ENCODE measurements around the gene SLC46A2. TPM values are rescaled to one million over a fixed set of nuclear protein-coding genes. Genes with fewer than 3 reads are reported as not detected.

The SLC46A2 gene
- total RNA-seq, 2 donors from 2014 or later: not detected

DNA sequence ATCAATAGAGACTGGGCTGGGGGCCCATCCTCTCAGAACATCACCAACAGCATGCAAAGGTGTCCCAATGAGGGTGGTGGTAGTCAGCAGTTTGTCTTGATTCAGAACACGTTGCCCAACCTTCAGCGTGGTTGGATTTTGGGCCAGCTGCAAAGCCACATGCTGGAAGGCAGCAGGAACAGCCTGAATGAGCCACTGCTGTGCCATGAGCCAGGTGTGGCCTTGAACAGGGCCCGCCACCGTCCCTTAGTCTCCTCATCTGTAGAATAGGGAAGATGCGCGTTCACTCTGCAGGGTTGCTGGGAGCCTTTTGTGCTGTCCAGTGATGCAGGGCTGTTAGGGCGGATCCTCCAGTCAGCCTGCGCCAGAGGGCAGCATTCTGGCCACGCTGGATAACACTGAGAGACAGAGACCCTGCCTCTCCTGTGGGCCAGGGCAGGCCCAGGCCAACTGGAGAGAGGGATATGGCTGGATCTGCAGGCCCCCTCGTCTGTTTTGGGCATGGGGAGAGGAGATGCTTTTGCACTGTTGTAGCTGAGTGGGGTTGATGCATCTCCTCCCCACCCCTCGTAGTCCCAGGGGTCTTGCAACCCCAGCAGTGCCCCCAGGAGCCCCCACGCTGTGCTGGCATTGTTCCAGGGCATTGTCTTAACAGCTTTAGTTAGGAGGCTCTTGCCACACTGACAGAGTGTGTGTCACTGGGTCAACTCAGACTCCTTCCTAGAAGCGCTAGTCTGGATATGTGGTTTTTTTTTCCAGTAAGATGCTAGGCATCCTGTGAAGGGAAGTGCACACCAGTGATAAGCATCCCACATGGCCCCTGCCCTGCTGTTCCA, 42.1 kb downstream of the SLC46A2 start:
- H3K36me3 Mint-ChIP-seq: no peaks in the 10 kb centered on the region
- ATAC-seq: peak in 1 of 2 donors; percentile 26
- H3K4me3 Mint-ChIP-seq: no peak overlapping the region
- DNase-seq (ENCODE audit: low spot score): no peak
- H3K27me3 Mint-ChIP-seq: no peaks in the 10 kb centered on the region
- no peaks in the 10 kb centered on the region for H3K9me3 Mint-ChIP-seq
- no peak overlapping the region for H3K27ac Mint-ChIP-seq
- H3K4me1 Mint-ChIP-seq (ENCODE audit: low read depth in 2 of 2): peaks cover 3 to 15% of the 10 kb centered on the region in 2 donors

DNA sequence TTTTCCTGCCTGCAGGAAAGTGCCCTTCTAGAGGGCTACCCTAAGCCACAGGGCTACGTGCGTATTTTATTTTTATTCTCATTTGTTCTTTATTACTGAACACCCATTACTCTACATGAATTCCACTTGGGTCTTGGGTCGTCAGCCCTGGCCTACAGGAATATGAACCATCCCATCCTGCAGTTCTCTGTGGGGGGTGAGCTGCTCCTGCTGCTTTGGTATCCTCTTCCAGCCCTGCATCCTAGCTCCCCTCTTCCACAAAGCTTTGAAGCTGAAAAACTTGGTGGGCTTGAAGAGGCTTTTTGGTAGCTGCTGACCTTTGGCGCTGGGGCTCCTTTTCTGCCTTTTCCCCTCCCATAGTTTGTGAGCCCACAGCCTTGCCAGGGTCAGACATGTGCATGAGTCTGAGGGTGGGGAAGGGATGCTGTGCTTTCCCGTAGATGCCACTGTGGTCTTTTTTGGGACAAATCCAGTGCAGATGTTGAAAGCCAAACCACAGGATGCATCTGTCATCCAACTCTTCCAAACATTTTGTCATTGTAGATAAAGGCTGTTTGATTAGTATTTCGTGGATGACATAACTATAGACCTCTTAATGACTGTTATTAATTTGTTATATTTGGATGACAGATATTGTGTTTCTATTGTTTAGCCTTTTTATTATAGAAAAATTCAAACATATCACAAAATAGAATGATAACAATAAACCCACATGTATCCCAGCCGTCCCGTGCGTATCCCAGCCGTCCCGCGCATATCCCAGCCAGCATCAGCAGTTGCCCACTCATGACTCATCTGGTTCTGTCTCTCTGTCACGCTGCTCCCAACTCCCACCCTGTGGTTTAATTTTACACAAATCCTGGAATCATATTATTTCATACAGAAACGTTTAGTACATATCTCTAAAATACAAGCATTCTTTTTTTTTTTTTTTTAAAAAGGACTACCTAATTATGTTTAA, 43.9 kb downstream of the SLC46A2 start:
- ATAC-seq (no peak), DNase-seq (ENCODE audit: low spot score) (no peak)
- H3K4me1 Mint-ChIP-seq (ENCODE audit: low read depth in 2 of 2): peaks cover 3 to 15% of the 10 kb centered on the region in 2 donors
- H3K27ac Mint-ChIP-seq: no peak overlapping the region
- no peaks in the 10 kb centered on the region for H3K36me3 Mint-ChIP-seq
- H3K9me3 Mint-ChIP-seq: no peaks in the 10 kb centered on the region
- H3K27me3 Mint-ChIP-seq: no peaks in the 10 kb centered on the region
- H3K4me3 Mint-ChIP-seq: no peak overlapping the region

DNA sequence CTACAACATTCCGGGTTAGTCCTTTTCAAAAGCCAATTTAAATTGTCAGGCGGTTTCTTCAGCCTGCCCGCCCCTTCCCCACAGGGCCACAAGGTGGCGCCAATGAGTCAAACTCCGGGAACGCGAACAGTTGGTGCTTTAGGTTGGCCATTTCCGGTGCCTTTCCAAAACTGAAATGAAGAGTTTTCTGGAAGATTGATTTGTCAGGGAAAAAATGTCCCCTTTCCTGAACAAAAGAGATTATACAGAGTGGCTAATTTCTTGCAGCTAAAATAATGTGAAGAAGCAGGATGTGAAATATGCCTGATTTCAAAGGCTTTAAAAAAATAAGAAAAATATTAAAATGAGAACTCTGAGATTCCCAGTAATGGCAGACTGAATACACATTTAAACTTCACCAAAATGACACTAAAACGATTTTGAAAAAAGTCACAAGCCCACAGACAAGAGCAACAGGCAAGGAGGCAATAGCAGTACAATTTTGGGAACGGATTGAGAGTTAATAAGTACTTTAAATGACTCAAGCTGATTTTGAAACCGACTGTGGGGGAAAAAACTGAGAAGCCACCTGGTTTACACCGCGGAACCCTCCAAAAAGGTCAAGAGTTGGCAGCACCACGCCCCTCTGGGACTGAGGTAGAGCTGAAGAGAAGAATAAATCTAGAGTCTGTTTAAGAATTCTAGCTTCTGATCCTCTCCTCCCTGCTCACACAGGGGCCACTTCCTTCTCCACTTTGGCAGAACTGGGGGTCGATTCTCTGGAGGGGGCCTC, 45.7 kb downstream of the SLC46A2 start:
- ATAC-seq: peak; percentile 67 to 70

DNA sequence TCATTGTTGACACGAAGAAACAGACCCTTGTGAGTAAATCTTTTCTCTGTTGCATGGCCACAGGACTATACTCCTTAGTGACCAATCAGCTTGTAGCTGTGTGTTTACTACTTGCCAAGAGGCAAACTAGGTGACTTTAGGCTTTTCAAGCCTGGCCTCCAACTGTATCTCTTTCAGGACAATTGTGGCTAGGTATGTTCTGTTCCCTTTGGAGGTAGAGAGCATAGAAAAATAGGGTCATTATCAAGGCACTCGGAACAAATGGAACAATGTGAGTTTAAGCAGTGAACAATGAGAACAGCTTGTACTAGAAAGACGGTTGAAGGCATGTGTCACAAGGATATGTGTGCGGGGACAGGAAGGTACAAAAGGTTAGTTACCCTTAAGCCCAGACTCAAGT, 48.1 kb downstream of the SLC46A2 start:
- no peak for ATAC-seq
- Mint-ChIP-seq H3K9me3 (no peaks in the 10 kb centered on the region), H3K4me3 (no peak overlapping the region), H3K27me3 (no peaks in the 10 kb centered on the region), H3K4me1 (ENCODE audit: low read depth in 2 of 2) (peaks cover 3 to 15% of the 10 kb centered on the region in 2 donors), H3K36me3 (peaks cover 8% of the 10 kb centered on the region), H3K27ac (no peak overlapping the region)
- DNase-seq (ENCODE audit: low spot score): no peak

More for the DNA sequence above, 45.7 kb downstream of the SLC46A2 start:
- peaks cover 3 to 15% of the 10 kb centered on the region in 2 donors for H3K4me1 Mint-ChIP-seq (ENCODE audit: low read depth in 2 of 2)
- no peaks in the 10 kb centered on the region for H3K27me3 Mint-ChIP-seq
- DNase-seq (ENCODE audit: low spot score): peak; percentile 84
- H3K9me3 Mint-ChIP-seq: no peaks in the 10 kb centered on the region
- H3K36me3 Mint-ChIP-seq: no peaks in the 10 kb centered on the region
- no peak overlapping the region for H3K4me3 Mint-ChIP-seq
- no peak overlapping the region for H3K27ac Mint-ChIP-seq

DNA sequence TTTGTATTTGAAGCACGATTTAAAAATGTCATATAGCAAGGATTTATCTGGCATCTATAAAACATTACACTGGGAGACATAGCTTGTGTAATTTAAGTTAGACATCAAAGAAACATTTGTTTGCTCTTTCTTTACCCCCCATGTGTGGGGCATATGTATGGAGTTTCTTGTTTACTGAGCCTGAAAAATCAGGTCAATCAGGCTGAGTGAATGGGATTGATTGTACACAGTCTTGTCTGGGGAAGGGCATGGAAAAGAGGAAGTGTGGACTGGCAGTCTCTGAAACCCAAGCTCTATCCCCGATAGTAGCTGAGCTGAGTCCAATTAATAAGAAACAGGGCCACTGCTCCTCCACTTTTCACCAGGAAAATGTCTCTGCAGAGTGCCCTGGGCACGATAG, 49.4 kb downstream of the SLC46A2 start:
- ATAC-seq (no peak), DNase-seq (ENCODE audit: low spot score) (no peak)
- H3K4me3 Mint-ChIP-seq: no peak overlapping the region
- H3K27me3 Mint-ChIP-seq: no peaks in the 10 kb centered on the region
- peaks cover 3 to 15% of the 10 kb centered on the region in 2 donors for H3K4me1 Mint-ChIP-seq (ENCODE audit: low read depth in 2 of 2)
- no peak overlapping the region for H3K27ac Mint-ChIP-seq
- H3K9me3 Mint-ChIP-seq: no peaks in the 10 kb centered on the region
- H3K36me3 Mint-ChIP-seq: peaks cover 8% of the 10 kb centered on the region

DNA sequence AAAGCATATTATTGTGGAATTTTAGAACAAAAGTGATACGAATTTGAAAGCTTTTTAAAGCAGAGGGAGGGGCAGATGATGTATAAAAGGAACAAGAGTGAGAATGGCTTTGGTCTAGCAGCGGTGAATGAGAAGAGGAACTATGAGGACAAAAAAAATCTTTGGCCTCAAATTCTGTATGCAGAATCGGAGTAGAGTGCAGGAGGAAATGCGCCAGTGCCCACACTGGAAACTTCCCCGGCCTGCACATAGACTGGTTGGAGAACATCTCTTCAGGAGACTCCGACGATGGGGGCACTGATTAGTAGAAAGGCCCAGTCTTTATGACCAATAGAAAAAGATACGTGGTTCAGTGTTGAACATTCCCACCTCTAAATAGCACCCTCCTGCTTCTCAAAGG, 51.3 kb downstream of the SLC46A2 start:
- H3K4me3 Mint-ChIP-seq: no peak overlapping the region
- peaks cover 1 to 6% of the 10 kb centered on the region in 2 donors for H3K4me1 Mint-ChIP-seq (ENCODE audit: low read depth in 2 of 2)
- DNase-seq (ENCODE audit: low spot score): no peak
- peaks cover 8% of the 10 kb centered on the region for H3K36me3 Mint-ChIP-seq
- H3K27ac Mint-ChIP-seq: no peak overlapping the region
- H3K9me3 Mint-ChIP-seq: no peaks in the 10 kb centered on the region
- no peaks in the 10 kb centered on the region for H3K27me3 Mint-ChIP-seq
- no peak for ATAC-seq

DNA sequence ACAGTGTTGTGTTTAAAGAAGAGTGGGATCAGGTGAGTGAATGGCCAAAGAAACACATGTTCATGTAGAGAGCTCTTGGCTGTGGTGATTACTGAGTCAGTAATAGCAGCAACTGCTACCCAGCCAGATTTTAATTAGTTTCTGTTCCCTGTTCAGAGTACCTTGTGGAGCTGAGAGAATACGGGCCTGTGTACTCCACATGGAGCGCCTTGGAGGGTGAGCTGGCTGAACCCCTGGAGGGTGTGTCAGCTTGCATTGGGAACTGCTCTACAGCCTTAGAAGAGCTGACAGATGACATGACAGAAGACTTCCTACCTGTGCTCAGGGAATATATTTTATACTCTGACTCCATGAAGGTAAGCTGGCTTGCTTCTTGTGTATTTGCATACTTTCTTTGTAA, 52.3 kb downstream of the SLC46A2 start:
- no peaks in the 10 kb centered on the region for H3K4me1 Mint-ChIP-seq (ENCODE audit: low read depth in 2 of 2)
- DNase-seq (ENCODE audit: low spot score): no peak
- H3K9me3 Mint-ChIP-seq: no peaks in the 10 kb centered on the region
- no peak for ATAC-seq
- H3K36me3 Mint-ChIP-seq: peaks cover 8% of the 10 kb centered on the region
- no peaks in the 10 kb centered on the region for H3K27me3 Mint-ChIP-seq
- no peak overlapping the region for H3K27ac Mint-ChIP-seq
- H3K4me3 Mint-ChIP-seq: no peak overlapping the region

DNA sequence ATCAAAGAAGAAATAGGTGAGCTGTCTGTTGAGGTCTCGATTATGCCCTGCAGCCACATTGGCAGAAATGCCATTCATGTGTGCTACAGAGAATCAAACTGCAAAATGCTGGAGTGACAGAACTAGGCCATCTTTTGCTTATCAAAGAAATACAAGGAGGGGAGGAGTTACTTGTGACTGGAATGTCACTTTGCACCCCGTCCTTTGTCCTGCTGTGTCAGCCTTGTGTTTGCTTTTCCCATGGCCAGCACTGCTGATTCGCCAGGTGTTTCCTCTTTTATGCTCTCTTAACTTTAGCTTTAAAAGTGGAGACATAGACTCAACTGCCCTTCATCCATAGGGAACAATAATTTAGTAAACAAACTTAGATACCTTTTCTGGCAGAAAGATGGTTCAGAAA, 54.3 kb downstream of the SLC46A2 start:
- H3K9me3 Mint-ChIP-seq: no peaks in the 10 kb centered on the region
- H3K27me3 Mint-ChIP-seq: no peaks in the 10 kb centered on the region
- H3K36me3 Mint-ChIP-seq: peaks cover 8% of the 10 kb centered on the region
- DNase-seq (ENCODE audit: low spot score): no peak
- no peak for ATAC-seq
- H3K27ac Mint-ChIP-seq: no peak overlapping the region
- H3K4me1 Mint-ChIP-seq (ENCODE audit: low read depth in 2 of 2): peaks cover 0 to 3% of the 10 kb centered on the region in 2 donors
- H3K4me3 Mint-ChIP-seq: no peak overlapping the region

DNA sequence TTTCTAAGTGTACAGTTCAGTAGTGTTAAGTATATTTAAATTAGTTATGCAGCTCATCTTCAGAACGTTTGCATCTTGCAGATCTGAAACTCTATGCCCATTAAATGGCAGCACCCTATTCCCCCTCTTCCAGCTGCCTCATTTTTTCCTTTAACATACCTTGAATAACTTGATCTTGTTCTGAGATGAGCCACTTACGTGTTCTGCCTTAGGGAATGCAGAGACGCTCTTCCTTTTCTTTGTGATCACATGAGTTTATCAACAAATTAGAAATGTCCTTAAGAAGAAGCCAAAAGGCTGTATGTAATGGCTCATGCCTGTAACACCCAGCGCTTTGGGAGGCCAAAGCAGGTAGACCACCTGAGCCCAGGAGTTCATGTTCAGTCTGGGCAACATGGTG, 57.6 kb downstream of the SLC46A2 start:
- H3K9me3 Mint-ChIP-seq: no peaks in the 10 kb centered on the region
- H3K27ac Mint-ChIP-seq: no peak overlapping the region
- H3K27me3 Mint-ChIP-seq: no peaks in the 10 kb centered on the region
- H3K36me3 Mint-ChIP-seq: no peaks in the 10 kb centered on the region
- peaks cover 5 to 6% of the 10 kb centered on the region in 2 donors for H3K4me1 Mint-ChIP-seq (ENCODE audit: low read depth in 2 of 2)
- no peak for DNase-seq (ENCODE audit: low spot score)
- no peak for ATAC-seq
- no peak overlapping the region for H3K4me3 Mint-ChIP-seq

DNA sequence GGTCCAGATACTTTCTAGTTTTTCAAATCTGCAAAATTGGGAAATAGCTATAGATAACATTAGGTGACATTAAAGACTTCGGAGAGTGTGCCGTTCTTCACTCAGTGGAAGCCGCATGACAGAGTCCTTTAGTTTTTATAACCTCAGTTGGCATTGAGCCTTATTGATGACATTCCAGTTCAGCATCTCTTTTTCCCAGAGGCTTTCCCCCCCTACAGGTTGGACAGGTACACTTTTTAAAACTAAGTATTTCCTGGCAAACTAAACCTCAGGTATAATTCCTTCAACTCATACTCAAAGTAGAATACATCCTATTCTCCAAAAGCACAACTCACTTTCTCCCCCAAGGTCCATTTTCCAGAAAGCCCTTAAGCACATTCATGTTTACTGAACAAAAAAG, 58.7 kb downstream of the SLC46A2 start:
- Mint-ChIP-seq H3K4me3 (no peak overlapping the region), H3K36me3 (no peaks in the 10 kb centered on the region), H3K27ac (no peak overlapping the region), H3K27me3 (no peaks in the 10 kb centered on the region), H3K9me3 (no peaks in the 10 kb centered on the region), H3K4me1 (ENCODE audit: low read depth in 2 of 2) (peaks cover 5 to 6% of the 10 kb centered on the region in 2 donors)
- DNase-seq (ENCODE audit: low spot score) (no peak), ATAC-seq (no peak)

DNA sequence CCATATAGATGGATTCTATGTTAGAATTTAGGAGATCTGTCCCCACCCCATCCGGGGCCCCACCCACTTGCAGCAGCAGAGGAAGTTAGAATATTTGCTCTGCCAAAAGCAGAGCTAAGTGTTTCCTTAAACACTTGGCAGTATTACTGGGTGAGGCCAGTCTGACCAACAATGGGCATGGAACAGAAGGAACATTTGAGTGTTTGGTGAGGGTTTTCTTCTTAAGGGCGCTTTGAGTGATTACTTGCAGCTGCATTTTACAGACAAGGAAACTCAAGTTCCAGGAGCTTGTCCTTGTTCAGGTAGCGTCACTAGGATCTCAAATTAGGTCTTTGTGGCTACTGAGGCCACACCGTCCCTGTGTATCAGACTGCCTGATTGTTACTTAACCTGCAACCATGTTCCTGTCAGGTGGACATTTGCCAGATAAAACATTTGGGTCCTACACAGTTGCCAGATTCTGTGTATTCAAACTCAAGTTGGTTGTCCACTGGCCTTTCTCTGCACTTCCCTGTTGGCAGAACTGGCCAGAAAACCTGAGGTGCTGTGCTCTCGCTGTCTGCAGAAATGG, 59.3 kb downstream of the SLC46A2 start:
- no peaks in the 10 kb centered on the region for H3K27me3 Mint-ChIP-seq
- no peaks in the 10 kb centered on the region for H3K9me3 Mint-ChIP-seq
- DNase-seq (ENCODE audit: low spot score) (no peak), ATAC-seq (no peak)
- no peaks in the 10 kb centered on the region for H3K36me3 Mint-ChIP-seq
- no peak overlapping the region for H3K27ac Mint-ChIP-seq
- H3K4me1 Mint-ChIP-seq (ENCODE audit: low read depth in 2 of 2): peaks cover 5 to 6% of the 10 kb centered on the region in 2 donors
- no peak overlapping the region for H3K4me3 Mint-ChIP-seq

All from natural killer cell treated with Interleukin-12 subunit alpha and Interleukin-12 subunit beta and Interleukin-15 and Interleukin-18, amount 100 ng/mL, for 72 hours (primary cell).